ENCODE results near the gene HBE1. TPM values are rescaled to one million over a fixed set of nuclear protein-coding genes. Genes with fewer than 3 reads are reported as not detected.
A peak's percentile ranks its signal among the peaks of the same experiment; 100 is the strongest.
"Not testable (repeated sequence)": the region's sequence is repeated elsewhere in the genome, so short reads cannot be mapped to it uniquely, and the experiment has no call there.

Gene HBE1
- total RNA-seq, 1 donor: not detected

DNA sequence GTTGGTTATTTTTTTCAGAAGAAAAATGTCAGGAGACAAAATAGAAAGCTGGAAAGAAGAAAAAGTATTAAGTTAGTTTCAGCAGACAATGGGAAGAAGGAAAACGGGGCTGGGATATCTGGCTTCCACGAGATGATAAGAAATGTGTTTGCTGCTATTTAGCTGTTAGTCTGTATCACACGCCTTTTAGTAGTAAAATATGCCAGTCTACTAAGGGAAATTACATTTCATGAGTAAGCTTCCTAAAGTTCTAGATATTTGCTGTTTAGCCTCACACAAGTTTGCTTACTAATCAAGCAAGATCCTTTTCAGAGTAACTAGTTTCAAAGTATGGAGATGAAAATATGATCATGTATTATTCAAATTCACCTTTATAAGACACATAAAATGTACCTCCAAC, 30.5 kb upstream of the HBE1 start:
- no peaks in the 10 kb centered on the region for H3K79me2 ChIP-seq (ENCODE audit: insufficient read depth, low read length)
- no peak for DNase-seq (ENCODE audit: insufficient read length, low spot score, missing footprints)

DNA sequence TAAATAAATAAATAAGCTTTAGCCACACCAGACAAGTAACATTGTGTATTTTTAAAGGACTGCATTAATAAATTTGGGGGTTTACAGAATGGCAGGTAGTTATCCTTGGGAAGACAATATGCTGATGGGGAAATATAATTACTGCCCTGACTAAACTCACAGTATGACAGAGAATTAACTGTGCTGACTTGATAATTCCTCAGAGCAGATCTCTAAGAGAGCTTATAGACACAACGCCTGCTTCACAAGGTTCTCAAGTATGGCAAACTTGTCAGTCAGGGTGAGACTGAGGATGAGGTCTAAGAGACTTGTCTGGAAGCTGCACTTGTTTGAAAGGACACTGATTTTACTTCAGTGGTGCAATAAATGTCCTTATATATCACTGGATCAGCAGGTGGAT, 28.7 kb upstream of the HBE1 start:
- Histone ChIP-seq H2AFZ (ENCODE audit: low read length) (no peak overlapping the region), H3K4me1 (ENCODE audit: insufficient read depth, low read length) (peaks cover 11% of the 10 kb centered on the region), H3K4me3 (ENCODE audit: insufficient read depth, low read length) (no peak overlapping the region), H3K36me3 (ENCODE audit: insufficient read depth, low read length) (no peaks in the 10 kb centered on the region), H3K27ac (ENCODE audit: low read depth, low read length) (no peak overlapping the region), H3K4me2 (ENCODE audit: insufficient read depth, low read length) (no peak overlapping the region), H3K9me3 (ENCODE audit: low read depth, low read length) (no peaks in the 10 kb centered on the region), H3K79me2 (ENCODE audit: insufficient read depth, low read length) (no peaks in the 10 kb centered on the region), H3K27me3 (ENCODE audit: insufficient read depth, low read length) (no peaks in the 10 kb centered on the region), H4K20me1 (ENCODE audit: insufficient read depth, low read length) (no peaks in the 10 kb centered on the region)
- TF ChIP-seq, protein P1, sequence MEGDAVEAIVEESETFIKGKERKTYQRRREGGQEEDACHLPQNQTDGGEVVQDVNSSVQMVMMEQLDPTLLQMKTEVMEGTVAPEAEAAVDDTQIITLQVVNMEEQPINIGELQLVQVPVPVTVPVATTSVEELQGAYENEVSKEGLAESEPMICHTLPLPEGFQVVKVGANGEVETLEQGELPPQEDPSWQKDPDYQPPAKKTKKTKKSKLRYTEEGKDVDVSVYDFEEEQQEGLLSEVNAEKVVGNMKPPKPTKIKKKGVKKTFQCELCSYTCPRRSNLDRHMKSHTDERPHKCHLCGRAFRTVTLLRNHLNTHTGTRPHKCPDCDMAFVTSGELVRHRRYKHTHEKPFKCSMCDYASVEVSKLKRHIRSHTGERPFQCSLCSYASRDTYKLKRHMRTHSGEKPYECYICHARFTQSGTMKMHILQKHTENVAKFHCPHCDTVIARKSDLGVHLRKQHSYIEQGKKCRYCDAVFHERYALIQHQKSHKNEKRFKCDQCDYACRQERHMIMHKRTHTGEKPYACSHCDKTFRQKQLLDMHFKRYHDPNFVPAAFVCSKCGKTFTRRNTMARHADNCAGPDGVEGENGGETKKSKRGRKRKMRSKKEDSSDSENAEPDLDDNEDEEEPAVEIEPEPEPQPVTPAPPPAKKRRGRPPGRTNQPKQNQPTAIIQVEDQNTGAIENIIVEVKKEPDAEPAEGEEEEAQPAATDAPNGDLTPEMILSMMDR (IDR thresholded peaks at IDR 0.05; ENCODE audit: extremely low read depth, low read depth, low read length): no peak
- no peak for DNase-seq (ENCODE audit: insufficient read length, low spot score, missing footprints)

More for the DNA sequence above, 30.5 kb upstream of the HBE1 start:
- no peaks in the 10 kb centered on the region for H3K9me3 ChIP-seq (ENCODE audit: low read depth, low read length)
- no peak overlapping the region for H3K27ac ChIP-seq (ENCODE audit: low read depth, low read length)
- no peak overlapping the region for H3K4me3 ChIP-seq (ENCODE audit: insufficient read depth, low read length)
- no peaks in the 10 kb centered on the region for H3K36me3 ChIP-seq (ENCODE audit: insufficient read depth, low read length)
- no peak overlapping the region for H3K4me2 ChIP-seq (ENCODE audit: insufficient read depth, low read length)
- H3K27me3 ChIP-seq (ENCODE audit: insufficient read depth, low read length): no peaks in the 10 kb centered on the region
- peaks cover 20% of the 10 kb centered on the region for H3K4me1 ChIP-seq (ENCODE audit: insufficient read depth, low read length)
- H4K20me1 ChIP-seq (ENCODE audit: insufficient read depth, low read length): no peaks in the 10 kb centered on the region
- H2AFZ ChIP-seq (ENCODE audit: low read length): peak overlapping the region; percentile 7
- TF ChIP-seq, protein P1 (IDR thresholded peaks at IDR 0.05; ENCODE audit: extremely low read depth, low read depth, low read length): no peak

DNA sequence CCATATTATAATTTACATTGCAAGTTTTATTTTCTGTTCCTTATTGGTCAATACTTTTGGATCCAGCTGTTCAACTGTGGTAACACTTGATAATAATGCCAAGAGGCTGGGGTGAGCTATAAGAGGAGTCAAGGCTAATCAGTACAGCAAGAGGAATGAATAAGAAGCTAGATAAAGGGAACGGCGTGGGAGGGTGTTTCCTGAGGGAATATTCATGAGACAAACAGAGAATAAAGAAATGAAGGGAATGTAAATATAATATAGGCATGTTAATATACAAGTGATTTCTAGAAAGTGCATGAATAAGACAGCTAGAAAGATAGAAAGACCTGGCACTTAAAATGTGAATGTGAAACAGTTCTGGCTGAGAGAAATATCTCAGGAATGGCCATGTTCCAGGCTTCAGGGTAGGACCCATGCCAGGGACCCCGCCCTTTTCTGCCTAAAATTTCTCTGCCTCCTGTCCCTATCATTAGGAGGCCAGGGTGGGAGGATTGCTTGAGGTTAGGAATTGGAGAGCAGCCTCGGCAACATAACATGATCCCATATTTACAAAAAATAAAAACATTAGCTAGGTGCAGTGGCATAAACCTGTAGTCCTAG, 28.1 kb upstream of the HBE1 start:
- no peaks in the 10 kb centered on the region for H3K27me3 ChIP-seq (ENCODE audit: insufficient read depth, low read length)
- no peaks in the 10 kb centered on the region for H3K9me3 ChIP-seq (ENCODE audit: low read depth, low read length)
- no peak overlapping the region for H2AFZ ChIP-seq (ENCODE audit: low read length)
- no peak overlapping the region for H3K27ac ChIP-seq (ENCODE audit: low read depth, low read length)
- no peaks in the 10 kb centered on the region for H3K36me3 ChIP-seq (ENCODE audit: insufficient read depth, low read length)
- H4K20me1 ChIP-seq (ENCODE audit: insufficient read depth, low read length): no peaks in the 10 kb centered on the region
- TF ChIP-seq, protein P1 (IDR thresholded peaks at IDR 0.05; ENCODE audit: extremely low read depth, low read depth, low read length): no peak
- H3K4me1 ChIP-seq (ENCODE audit: insufficient read depth, low read length): peaks cover 14% of the 10 kb centered on the region
- H3K4me3 ChIP-seq (ENCODE audit: insufficient read depth, low read length): no peak overlapping the region
- H3K79me2 ChIP-seq (ENCODE audit: insufficient read depth, low read length): no peaks in the 10 kb centered on the region
- no peak overlapping the region for H3K4me2 ChIP-seq (ENCODE audit: insufficient read depth, low read length)
- peak; percentile 74 for DNase-seq (ENCODE audit: insufficient read length, low spot score, missing footprints)

DNA sequence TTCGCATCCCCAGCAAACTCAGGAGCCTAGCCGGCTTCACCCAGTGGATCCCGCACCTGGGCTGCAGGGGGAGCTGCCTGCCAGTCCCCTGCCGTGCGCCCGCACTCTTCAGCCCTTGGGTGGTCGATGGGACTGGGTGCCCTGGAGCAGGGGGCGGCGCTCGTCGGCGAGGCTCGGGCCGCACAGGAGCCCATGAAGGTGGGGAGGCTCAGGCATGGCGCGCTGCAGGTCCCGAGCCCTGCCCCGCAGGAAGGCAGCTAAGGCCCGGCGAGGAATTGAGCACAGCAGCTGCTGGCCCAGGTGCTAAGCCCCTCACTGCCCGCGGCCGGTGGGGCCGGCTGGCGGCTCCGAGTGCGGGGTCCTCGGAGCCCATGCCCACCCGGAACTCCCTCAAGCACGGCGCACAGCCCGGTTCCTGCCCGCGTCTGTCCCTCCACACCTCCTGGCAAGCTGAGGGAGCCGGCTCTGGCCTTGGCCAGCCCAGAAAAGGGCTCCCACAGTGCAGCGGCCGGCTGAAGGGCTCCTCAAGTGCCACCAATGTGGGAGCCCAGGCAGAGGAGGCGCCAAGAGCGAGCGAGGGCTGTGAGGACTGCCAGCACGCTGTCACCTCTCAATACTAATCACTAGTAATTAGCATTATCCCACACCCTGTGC, 24.7 kb upstream of the HBE1 start:
- H3K4me2 ChIP-seq (ENCODE audit: insufficient read depth, low read length); H3K27me3 ChIP-seq (ENCODE audit: insufficient read depth, low read length); H3K4me3 ChIP-seq (ENCODE audit: insufficient read depth, low read length); H2AFZ ChIP-seq (ENCODE audit: low read length); H3K27ac ChIP-seq (ENCODE audit: low read depth, low read length); H4K20me1 ChIP-seq (ENCODE audit: insufficient read depth, low read length); DNase-seq (ENCODE audit: insufficient read length, low spot score, missing footprints); H3K79me2 ChIP-seq (ENCODE audit: insufficient read depth, low read length); H3K9me3 ChIP-seq (ENCODE audit: low read depth, low read length); H3K36me3 ChIP-seq (ENCODE audit: insufficient read depth, low read length): not testable (repeated sequence)
- peaks cover 14% of the 10 kb centered on the region for H3K4me1 ChIP-seq (ENCODE audit: insufficient read depth, low read length)
